MG63 (cell line): Measurements from ENCODE around the gene ZNF646. TPM values are rescaled to one million over a fixed set of nuclear protein-coding genes. Genes with fewer than 3 reads are reported as not detected.

Source experiments
- DNase-seq: peaks from one replicate; pipeline ENCODE4 v3.0.0-alpha.2; 2020
- H3K27me3 ChIP-seq: fragments of 250-450 bp; sonication (Bioruptor Pico); 2 replicates; pipeline ENCODE4 v1.5.1; 2020; ENCODE audit warnings: mild to moderate bottlenecking, moderate library complexity
- H3K36me3 ChIP-seq: fragments of 250-450 bp; sonication (Bioruptor Pico); 2 replicates; pipeline ENCODE4 v1.5.1; 2020; ENCODE audit warnings: mild to moderate bottlenecking, moderate library complexity
- H3K4me3 ChIP-seq: fragments of 250-450 bp; sonication (Bioruptor Pico); 2 replicates; pipeline ENCODE4 v1.5.1; 2020; ENCODE audit warnings: mild to moderate bottlenecking, moderate library complexity
- H3K9me3 ChIP-seq: fragments of 250-450 bp; sonication (Bioruptor Pico); 2 replicates; pipeline ENCODE4 v1.5.1; 2020; ENCODE audit warnings: mild to moderate bottlenecking, moderate library complexity
- total RNA-seq: library from RNA; depleted of rRNA; stranded (reverse); fragments of >200 nt; shearing (Covaris generic); gene quantifications from 2 replicates; pipeline ENCODE4 v1.2.3, GENCODE V29; 2014; ENCODE audit warnings: low replicate concordance

ZNF646 gene
- total RNA-seq, 1 experiment from 2014 or later: 11.4 TPM

DNA sequence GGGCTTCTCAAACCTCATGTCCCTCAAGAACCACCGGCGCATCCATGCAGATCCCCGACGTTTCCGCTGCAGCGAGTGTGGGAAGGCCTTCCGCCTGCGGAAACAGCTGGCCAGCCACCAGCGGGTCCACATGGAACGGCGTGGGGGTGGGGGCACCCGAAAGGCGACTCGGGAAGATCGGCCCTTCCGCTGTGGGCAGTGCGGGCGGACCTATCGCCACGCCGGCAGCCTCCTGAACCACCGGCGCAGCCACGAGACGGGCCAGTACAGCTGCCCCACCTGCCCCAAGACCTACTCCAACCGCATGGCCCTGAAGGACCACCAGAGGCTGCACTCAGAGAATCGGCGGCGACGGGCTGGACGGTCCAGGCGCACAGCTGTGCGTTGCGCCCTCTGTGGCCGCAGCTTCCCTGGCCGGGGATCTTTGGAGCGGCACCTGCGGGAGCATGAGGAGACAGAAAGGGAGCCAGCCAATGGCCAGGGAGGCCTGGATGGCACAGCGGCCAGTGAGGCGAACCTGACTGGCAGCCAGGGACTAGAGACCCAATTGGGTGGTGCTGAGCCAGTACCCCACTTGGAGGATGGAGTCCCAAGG, 5.9 kb downstream of the ZNF646 start:
- DNase-seq: no peak
- Histone ChIP-seq H3K27me3 (no peaks in the 10 kb centered on the region), H3K36me3 (peaks cover 67% of the 10 kb centered on the region), H3K9me3 (no peaks in the 10 kb centered on the region), H3K4me3 (no peak overlapping the region)

DNA sequence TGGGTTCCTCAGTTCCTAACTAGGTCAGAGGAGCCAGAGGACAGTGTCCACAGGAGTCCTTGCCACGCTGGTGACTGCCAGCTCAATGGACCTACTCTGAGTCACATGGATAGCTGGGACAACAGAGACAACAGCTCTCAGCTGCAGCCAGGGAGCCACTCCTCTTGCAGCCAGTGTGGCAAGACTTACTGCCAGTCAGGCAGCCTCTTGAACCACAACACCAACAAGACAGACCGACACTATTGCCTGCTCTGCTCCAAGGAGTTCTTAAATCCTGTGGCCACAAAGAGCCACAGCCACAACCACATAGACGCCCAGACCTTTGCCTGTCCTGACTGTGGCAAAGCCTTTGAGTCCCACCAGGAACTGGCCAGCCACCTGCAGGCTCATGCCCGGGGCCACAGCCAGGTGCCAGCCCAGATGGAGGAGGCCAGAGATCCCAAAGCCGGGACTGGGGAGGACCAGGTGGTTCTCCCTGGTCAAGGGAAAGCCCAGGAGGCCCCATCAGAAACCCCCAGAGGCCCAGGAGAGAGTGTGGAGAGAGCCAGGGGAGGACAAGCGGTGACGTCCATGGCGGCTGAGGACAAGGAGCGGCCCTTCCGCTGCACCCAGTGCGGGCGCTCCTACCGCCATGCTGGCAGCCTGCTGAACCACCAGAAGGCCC, 6.7 kb downstream of the ZNF646 start:
- Histone ChIP-seq H3K36me3 (peaks cover 66% of the 10 kb centered on the region), H3K9me3 (no peaks in the 10 kb centered on the region), H3K27me3 (no peaks in the 10 kb centered on the region), H3K4me3 (no peak overlapping the region)
- DNase-seq: no peak

DNA sequence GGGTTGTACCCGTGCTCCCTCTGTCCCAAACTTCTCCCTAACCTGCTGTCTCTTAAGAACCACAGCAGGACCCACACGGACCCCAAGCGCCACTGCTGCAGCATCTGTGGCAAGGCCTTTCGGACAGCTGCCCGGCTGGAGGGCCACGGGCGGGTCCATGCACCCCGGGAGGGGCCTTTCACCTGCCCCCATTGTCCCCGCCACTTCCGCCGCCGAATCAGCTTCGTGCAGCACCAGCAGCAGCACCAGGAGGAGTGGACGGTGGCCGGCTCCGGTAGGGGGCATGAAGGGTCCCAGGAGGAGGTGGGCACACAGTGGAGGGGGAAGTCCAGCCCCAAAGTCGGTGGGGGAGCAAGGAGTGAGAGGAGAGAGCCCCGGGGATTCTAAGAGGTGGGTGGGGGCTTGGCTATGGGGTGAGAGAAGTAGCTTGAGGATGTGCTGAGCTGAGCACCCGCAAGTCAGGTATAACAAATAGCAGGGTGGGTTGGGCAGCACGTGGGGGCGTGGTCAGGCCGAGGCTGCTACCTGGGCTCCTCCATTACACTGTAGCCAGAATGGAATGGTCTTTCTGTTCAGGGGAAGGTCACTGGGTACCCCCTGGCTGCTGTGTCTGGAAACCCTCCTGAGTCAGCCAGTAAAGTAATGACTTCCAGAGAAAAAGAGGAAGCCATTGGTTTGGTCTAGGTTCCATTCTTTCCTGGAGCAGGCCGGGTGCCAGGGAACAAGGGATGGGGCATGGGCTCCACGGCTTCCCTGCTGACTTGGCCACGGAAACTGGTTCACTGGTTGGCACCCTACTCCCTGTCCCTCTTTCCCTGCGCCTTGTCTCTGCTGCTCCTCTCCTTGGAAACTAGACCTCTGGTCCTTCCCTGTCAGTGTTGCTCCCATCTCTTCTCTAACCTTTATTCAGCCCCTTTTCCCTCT, 7.5 kb downstream of the ZNF646 start:
- DNase-seq: no peak
- peaks cover 61% of the 10 kb centered on the region for H3K36me3 ChIP-seq
- H3K9me3 ChIP-seq: no peaks in the 10 kb centered on the region
- H3K4me3 ChIP-seq: no peak overlapping the region
- H3K27me3 ChIP-seq: no peaks in the 10 kb centered on the region

DNA sequence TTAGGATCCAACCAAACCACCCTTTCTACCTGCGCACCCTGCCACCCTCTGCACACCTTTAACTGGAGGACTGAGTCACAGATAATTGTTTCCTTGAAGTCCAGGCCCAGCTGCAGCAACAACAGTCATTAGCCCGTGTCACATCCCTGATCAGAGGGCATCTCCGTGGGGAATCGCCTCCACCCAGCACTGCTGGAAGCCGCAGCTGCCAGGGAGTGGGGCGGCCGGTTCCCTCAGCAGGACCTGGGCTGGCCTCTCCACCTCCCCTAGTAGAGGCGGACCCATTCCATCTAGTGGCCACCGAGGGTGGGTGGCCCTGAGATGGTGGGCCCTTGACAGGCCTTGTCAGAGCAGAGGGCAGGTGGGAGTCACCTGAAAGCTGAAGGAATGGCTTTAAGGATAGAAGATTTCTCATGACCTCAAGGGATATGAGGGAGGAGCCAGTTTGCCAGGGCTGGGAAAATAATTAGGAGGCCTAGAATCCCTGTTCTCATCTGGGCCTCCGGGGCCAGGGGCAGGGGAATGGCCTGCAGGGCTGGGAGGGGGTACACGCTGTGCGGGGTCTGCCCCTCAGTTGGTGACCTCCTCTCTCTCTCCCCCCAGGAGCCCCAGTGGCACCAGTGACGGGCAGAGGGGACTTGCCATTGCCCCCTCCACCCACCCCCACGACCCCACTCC, 8.3 kb downstream of the ZNF646 start:
- no peak for DNase-seq
- H3K36me3 ChIP-seq: peaks cover 56% of the 10 kb centered on the region
- no peaks in the 10 kb centered on the region for H3K27me3 ChIP-seq
- H3K9me3 ChIP-seq: no peaks in the 10 kb centered on the region
- H3K4me3 ChIP-seq: no peak overlapping the region

DNA sequence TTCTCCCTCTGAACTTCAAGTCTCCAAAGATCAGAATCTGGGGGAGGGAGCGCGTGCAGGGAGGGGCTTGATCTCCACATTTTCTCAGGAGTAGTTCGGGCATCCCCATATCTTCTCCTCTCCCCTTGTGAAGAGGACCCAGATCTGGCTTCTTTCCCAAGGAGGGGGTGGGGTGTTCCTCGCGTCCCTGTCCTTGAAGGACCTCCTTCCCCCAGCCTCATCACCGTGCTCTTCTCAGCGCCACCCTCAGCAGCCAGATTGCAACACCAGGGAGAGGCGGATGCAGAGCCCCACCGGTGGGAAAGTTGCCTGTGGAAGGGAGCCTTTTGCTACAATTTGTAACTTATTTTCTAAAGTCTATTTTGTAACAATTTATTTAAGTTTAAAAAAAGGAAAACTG, 8.9 kb downstream of the ZNF646 start:
- H3K27me3 ChIP-seq: no peaks in the 10 kb centered on the region
- no peak for DNase-seq
- peaks cover 52% of the 10 kb centered on the region for H3K36me3 ChIP-seq
- H3K4me3 ChIP-seq: no peak overlapping the region
- no peaks in the 10 kb centered on the region for H3K9me3 ChIP-seq

DNA sequence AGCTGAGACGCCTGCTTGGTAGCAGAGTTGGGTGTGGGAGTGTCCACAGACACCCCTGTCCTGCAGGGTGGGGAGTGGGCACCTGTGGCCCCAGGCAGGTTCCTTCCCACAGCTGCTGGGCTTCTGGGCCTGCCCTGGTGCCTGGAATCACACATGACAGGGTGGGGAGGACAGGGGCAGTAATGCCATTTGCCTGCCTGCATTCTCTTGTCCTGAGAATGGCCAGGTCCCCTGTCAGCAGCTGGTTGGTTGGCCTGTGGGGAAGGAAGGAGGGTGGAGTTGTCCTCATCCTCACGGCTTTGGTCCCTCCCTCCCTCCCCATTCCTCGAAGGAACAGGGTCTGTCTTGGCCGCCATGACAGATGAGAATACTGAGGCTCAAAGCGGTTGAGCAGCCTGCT, 9.3 kb downstream of the ZNF646 start:
- DNase-seq: no peak
- Histone ChIP-seq H3K27me3 (no peaks in the 10 kb centered on the region), H3K4me3 (no peak overlapping the region), H3K9me3 (no peaks in the 10 kb centered on the region), H3K36me3 (peaks cover 54% of the 10 kb centered on the region)

DNA sequence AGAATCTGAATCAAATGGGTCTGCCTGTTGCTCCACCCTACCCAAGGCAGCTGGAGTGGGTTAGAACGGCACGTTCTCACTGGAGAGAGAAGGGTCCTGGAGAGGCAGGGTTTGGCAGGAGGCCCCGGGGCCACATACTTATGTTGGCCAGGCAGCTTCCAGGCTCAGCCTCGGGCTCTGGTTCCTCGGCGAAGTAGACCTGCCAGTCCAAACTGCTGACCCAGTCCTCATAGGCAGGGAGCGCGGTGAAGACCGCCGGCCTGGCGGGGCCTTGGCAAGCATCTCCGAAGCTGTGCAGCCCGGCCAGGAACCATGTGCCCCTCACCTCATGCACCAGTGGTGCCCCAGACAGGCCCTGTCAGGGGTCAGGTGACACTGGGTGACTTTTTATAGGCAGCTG, 9.8 kb downstream of the ZNF646 start:
- Histone ChIP-seq H3K36me3 (peaks cover 54% of the 10 kb centered on the region), H3K4me3 (no peak overlapping the region), H3K9me3 (no peaks in the 10 kb centered on the region), H3K27me3 (no peaks in the 10 kb centered on the region)
- DNase-seq: no peak

DNA sequence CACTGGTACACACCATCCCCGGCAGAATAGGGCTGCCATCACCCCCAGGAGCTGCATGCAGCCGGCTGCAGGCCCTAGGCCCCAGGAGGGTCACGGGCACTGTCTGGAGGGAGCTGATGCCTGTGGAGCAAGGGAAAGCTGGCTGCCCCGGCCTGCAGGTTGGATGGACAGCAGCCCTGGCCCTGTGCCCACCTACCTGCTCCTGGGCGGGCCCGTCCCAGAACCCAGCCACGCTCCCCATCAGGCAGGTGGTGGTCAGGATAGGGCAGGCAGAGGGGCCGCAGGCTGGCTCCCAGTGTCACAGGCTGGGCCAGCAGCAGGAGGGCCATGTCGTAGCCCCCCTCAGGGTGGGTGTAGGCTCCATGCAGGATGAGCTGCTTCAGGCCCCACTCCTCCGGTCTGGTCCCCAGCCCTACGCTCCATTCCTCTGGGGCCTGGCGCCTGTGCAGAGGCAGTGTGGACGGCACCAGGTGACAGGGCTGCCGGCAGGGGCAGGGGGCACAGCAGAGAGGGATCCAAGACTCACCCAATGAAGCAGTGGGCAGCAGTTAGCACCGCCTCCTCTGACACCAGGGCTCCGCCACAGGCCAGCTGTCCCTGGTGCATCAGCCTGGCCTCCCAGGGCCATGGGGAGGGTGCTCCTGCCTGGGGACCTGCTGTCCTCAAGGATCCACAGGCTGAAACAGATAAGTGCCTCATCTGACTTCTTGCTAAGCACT, 10.5 kb downstream of the ZNF646 start:
- H3K4me3 ChIP-seq: no peak overlapping the region
- H3K27me3 ChIP-seq: no peaks in the 10 kb centered on the region
- H3K36me3 ChIP-seq: peaks cover 55% of the 10 kb centered on the region
- no peaks in the 10 kb centered on the region for H3K9me3 ChIP-seq
- DNase-seq: no peak

DNA sequence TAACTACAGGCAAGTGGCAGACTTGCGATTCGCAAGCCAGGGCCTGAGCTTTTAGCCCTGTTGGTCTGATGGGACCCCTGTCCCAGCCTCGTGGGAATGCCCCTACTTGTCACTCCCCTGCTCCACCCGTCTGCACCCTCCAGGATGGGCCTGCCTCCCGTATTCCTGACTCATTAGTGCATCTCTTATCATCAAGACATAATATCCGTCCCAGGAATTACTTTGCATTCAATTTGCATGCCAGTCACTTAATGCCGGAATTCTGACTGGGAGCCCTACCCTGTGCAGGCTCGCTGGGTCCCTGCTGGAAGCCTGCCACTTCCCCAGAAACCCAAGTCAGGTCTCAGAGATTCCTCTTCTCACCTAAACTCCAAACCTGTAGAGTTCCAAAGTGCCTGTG, 11.2 kb downstream of the ZNF646 start:
- DNase-seq: no peak
- peaks cover 51% of the 10 kb centered on the region for H3K36me3 ChIP-seq
- no peak overlapping the region for H3K4me3 ChIP-seq
- H3K27me3 ChIP-seq: no peaks in the 10 kb centered on the region
- H3K9me3 ChIP-seq: no peaks in the 10 kb centered on the region

DNA sequence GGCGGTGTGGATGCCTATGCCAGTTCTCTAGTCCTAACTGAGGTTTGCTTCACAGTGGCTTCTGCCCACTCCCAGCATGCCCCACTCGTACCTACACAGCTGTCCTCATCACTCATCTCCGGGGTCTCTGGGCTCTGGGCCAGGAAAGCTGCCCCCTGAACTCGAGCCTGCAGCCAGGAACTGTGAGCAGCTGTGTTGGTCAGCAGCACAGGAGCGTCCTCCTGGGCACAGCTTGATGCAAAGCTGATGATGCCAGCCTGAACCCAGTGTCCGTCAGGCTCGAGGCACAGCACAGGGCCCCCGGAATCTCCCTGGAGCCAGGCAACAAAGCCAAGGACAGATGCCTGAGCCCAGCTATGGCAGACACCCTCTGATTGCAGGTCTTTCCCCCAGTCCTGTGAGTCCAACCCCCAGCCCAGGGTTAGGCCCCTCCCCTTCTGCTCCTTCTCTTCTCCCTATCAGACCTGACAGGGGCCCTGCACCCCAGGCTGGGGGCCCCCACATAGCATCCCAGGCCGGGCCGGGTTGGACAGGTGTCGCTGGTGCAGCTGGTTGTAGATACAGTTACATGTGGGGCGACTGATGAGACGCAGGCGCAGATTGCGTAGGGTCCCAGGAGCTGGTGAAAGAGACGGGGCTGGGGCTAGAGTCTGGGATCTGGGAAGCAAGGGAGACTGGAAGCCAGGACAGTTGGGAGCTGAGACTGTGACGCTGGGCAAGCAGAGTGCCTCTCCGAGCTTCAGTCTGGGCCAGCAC, 11.8 kb downstream of the ZNF646 start:
- no peak overlapping the region for H3K4me3 ChIP-seq

DNA sequence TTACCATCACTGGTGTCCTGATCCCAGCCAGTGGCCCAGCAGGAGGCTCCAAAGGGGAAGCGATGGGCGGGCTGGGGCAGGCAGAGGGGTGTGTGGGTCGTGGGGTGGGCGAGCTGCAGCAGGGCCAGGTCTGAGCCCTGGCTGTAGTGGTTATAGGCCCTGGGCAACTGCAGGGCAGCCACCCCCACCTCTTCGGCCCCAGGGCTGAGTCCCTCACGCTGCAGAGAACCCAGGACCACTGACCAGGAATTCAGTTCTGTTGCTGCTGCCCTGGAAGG, 12.3 kb downstream of the ZNF646 start:
- Histone ChIP-seq H3K36me3 (peaks cover 53% of the 10 kb centered on the region), H3K9me3 (no peaks in the 10 kb centered on the region), H3K4me3 (no peak overlapping the region), H3K27me3 (no peaks in the 10 kb centered on the region)
- DNase-seq: no peak

More for the DNA sequence above, 11.8 kb downstream of the ZNF646 start:
- Histone ChIP-seq H3K36me3 (peaks cover 51% of the 10 kb centered on the region), H3K27me3 (no peaks in the 10 kb centered on the region), H3K9me3 (no peaks in the 10 kb centered on the region)
- no peak for DNase-seq

DNA sequence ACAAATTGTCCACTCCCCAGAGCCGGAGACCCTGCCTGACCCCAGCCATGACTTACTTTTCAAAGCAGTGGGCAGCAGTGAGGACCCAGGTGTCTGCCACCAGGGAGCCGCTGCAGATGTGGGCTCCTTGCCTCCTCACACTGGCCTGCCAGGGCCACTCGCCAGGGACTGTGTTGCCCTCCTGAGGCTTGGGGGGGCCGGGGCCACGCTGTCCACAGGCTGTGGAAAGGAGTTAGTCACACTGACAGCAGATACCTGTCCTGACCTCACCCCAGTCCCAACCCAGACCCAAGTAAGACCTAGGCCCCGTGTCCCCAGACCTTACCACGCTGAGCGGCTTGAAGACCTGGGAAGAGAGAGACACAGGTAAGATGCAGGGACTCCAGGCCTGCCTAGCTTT, 13.3 kb downstream of the ZNF646 start:
- Histone ChIP-seq H3K36me3 (peaks cover 53% of the 10 kb centered on the region), H3K27me3 (no peaks in the 10 kb centered on the region), H3K4me3 (no peak overlapping the region), H3K9me3 (no peaks in the 10 kb centered on the region)
- no peak for DNase-seq

DNA sequence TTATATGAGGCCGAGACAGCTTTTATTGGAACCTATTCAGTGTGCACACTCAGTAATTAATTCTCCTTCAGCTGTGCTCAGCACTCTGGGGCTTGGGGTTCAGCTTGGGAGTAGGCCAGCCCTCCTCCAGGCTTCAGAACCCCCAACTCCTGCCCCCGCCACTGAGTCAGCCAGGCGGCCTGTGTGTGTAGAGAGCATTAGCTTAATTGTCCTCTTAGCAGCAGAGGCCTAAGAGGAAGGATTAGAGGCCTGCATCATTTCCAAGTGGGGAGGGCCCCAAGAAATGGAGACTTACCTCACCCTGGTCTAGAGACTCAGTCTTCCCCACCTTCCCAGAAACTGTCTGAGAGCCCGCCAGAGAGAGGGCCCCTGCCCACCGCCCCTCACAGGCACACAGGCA, 13.7 kb downstream of the ZNF646 start:
- H3K27me3 ChIP-seq: no peaks in the 10 kb centered on the region
- H3K36me3 ChIP-seq: peaks cover 53% of the 10 kb centered on the region
- DNase-seq: no peak
- no peak overlapping the region for H3K4me3 ChIP-seq
- H3K9me3 ChIP-seq: no peaks in the 10 kb centered on the region

DNA sequence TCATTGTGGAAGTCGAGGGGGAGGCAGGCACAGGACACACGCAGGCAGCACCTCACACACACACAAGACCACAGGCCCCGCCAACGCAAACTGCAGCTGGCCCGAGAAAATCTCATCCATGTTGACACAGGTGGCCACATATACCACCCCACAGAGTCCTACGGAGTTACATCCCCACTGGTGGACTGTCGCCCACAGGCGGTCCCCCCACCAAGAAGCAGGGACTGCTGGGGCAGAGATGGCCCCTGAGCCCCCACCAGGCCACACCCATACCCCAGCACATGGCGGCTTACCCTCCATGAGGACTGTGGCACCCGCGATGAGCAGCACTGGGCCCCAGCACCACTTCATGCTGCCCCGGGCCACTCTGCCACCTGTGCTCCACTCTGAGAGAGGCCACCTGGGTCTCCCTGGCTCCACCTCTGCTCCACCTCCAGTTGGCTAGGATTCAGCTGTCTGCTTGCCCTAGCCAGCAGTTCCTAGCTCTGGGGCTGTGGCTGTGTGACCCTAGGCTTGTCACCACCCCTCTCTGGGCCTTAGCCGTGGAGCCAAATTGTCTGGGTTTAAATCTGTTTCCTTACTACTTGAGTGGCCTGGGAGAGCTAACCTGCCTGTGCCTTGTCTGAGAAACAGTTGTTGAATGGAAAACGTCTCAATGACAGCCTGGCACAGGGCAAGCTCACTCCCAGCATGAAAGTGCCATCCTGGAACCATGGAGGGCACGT, 14.4 kb downstream of the ZNF646 start, which contains the start of gene PRSS53:
Gene PRSS53, minus strand, starts transcription at position 485 of the 725 bp plus-strand sequence. Its CDS starts 134 bp downstream, at position 351.
- Histone ChIP-seq H3K4me3 (no peak within 1 kb of the TSS), H3K9me3 (no peaks in the 10 kb centered on the region), H3K27me3 (no peaks in the 10 kb centered on the region), H3K36me3 (peaks cover 50% of the 10 kb centered on the region)
- no peak for DNase-seq

DNA sequence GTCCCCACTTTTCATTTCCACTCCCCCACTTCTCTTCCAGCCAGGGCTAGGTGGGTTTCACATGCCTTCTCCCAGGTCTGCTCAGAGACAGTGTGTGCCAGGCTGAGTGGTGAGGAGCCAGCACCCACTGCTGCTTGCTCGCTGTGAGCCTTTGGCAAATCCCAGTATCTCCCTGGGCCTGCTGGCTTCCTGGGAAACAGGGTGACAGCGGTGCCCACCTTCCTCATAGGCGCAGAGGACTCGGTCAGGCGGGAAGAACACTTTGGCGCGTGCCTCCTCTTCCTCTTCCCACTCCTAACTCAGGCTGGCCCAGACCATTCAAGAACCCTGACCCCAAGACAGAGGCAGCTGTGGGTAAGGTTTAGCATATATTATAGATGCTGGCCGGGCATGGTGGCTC, 15.0 kb downstream of the ZNF646 start:
- DNase-seq: no peak

More for the DNA sequence above, 15.0 kb downstream of the ZNF646 start:
- Histone ChIP-seq H3K27me3 (no peaks in the 10 kb centered on the region), H3K36me3 (peaks cover 46% of the 10 kb centered on the region), H3K4me3 (no peak overlapping the region), H3K9me3 (no peaks in the 10 kb centered on the region)
